SU-DHL-6 (cell line): ENCODE measurements around the gene MOCS1.

Experiments used
- H2AFZ ChIP-seq: fragments of 200-600 bp; sonication (generic); 2 replicates; pipeline ENCODE4 v1.6.1; 2014; ENCODE audit warnings: low read depth, mild to moderate bottlenecking, moderate library complexity, mixed read lengths, antibody characterized with exemption, low read length; ENCODE audit not compliant: severe bottlenecking
- H3F3A ChIP-seq: fragments of 200-600 bp; shearing (Covaris generic); 2 replicates; pipeline ENCODE4 v1.6.0; 2016; ENCODE audit warnings: antibody characterized with exemption, mild to moderate bottlenecking; ENCODE audit not compliant: insufficient read depth
- H3K27ac ChIP-seq: fragments of 200-600 bp; sonication (generic); 2 replicates; pipeline ENCODE4 v1.5.1; 2016; ENCODE audit warnings: low read depth, mild to moderate bottlenecking, low read length, moderate library complexity, mixed read lengths
- H3K27me3 ChIP-seq: fragments of 200-600 bp; sonication (generic), shearing (Covaris generic); 2 replicates; pipeline ENCODE4 v1.6.0; 2014; ENCODE audit warnings: mild to moderate bottlenecking, low read length
- H3K36me3 ChIP-seq: fragments of 200-600 bp; sonication (generic); 2 replicates; pipeline ENCODE4 v1.6.1; 2014; ENCODE audit warnings: mild to moderate bottlenecking, low read length, mixed read lengths
- H3K4me2 ChIP-seq: fragments of 300-600, 200-600 bp; shearing (Covaris generic), sonication (generic); 2 replicates; pipeline ENCODE4 v1.6.0; 2014; ENCODE audit warnings: low read length, low read depth, mild to moderate bottlenecking; ENCODE audit not compliant: poor library complexity, severe bottlenecking
- H3K4me3 ChIP-seq: fragments of 200-600 bp; sonication (generic); 2 replicates; pipeline ENCODE4 v1.5.1; 2014; ENCODE audit warnings: antibody characterized with exemption, low read length, mild to moderate bottlenecking, mixed read lengths; ENCODE audit not compliant: insufficient read depth, poor library complexity, severe bottlenecking
- H3K79me2 ChIP-seq: fragments of 200-600 bp; sonication (generic); 2 replicates; pipeline ENCODE4 v1.6.1; 2014; ENCODE audit warnings: mild to moderate bottlenecking, low read length, moderate library complexity; ENCODE audit not compliant: insufficient read depth
- H3K9ac ChIP-seq: fragments of 200-600 bp; sonication (generic); 2 replicates; pipeline ENCODE4 v1.7.0; 2014; ENCODE audit warnings: mild to moderate bottlenecking, low read length
- H3K9me2 ChIP-seq: fragments of 200-600 bp; sonication (generic); replicated peaks from 2 replicates; pipeline ENCODE4 v1.6.1; 2014; ENCODE audit warnings: low read length; ENCODE audit not compliant: insufficient read depth
- H3K9me3 ChIP-seq: fragments of 200-600 bp; sonication (generic); 2 replicates; pipeline ENCODE4 v1.6.1; 2014; ENCODE audit warnings: low read length, mixed read lengths; ENCODE audit not compliant: insufficient read depth
- H4K20me1 ChIP-seq: fragments of 200-600 bp; sonication (generic); 2 replicates; pipeline ENCODE4 v1.6.1; 2014; ENCODE audit warnings: low read depth, mild to moderate bottlenecking, antibody characterized with exemption, low read length, moderate library complexity, mixed read lengths
- EZH2phosphoT487 ChIP-seq: fragments of 200-600 bp; sonication (generic), shearing (Covaris generic); conservative IDR thresholded peaks from 2 replicates; pipeline ENCODE4 v1.6.1; 2018; ENCODE audit warnings: mild to moderate bottlenecking, antibody characterized with exemption, low read length, moderate library complexity, mixed read lengths
- TF ChIP-seq, protein P1 (sequence below): fragments of 200-600 bp; sonication (generic); IDR thresholded peaks from one replicate; pipeline ENCODE4 v1.5.1; 2017; ENCODE audit warnings: antibody characterized with exemption, mild to moderate bottlenecking, low read length, moderate library complexity; ENCODE audit not compliant: insufficient read depth, poor library complexity, severe bottlenecking

Gene MOCS1

DNA sequence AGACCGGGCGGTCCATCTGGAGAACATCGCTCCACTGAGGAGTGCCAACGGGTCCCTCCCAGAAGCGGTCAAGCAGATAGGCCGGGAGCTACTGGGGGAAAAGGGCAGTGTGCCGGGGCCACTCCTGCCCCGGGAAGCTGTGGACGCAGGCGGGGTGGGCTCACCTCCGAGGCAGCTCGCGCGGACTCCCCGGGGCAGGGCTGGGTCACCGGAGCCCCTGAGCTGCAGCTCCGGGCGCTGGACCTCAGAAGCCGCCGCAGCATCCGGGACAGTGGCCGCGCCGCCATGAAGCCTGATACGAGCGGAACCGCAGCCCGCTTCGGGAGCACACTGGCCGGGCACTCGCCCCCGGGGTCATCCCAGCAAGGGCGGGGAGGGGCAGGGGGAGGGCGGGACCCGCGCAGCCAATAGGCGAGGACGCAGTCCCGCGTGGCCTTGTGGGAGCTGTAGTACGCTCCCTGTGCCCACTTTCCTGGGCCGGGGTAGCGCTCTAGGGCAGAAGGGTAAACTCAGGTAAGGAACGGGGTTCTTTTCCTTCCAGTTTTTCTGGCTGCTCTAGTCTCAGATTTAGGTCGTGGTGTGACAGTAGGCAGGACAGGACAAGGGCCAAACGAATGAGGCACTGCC lies at the start of gene MOCS1:
Gene MOCS1, minus strand, starts transcription at position 332 of the 627 bp plus-strand sequence. Its CDS starts 45 bp downstream, at position 287.
- no peak within 1 kb of the TSS for H3K4me3 ChIP-seq
- H3K9ac ChIP-seq = no peak within 1 kb of the TSS
- H3K27ac ChIP-seq = no peak within 1 kb of the TSS
- no peak within 1 kb of the TSS for H2AFZ ChIP-seq
- H3K4me2 ChIP-seq = no peak within 1 kb of the TSS
- no peaks in the 10 kb centered on the region for H3K36me3 ChIP-seq
- no peaks in the 10 kb centered on the region for H3K79me2 ChIP-seq
- TF ChIP-seq, protein P1, sequence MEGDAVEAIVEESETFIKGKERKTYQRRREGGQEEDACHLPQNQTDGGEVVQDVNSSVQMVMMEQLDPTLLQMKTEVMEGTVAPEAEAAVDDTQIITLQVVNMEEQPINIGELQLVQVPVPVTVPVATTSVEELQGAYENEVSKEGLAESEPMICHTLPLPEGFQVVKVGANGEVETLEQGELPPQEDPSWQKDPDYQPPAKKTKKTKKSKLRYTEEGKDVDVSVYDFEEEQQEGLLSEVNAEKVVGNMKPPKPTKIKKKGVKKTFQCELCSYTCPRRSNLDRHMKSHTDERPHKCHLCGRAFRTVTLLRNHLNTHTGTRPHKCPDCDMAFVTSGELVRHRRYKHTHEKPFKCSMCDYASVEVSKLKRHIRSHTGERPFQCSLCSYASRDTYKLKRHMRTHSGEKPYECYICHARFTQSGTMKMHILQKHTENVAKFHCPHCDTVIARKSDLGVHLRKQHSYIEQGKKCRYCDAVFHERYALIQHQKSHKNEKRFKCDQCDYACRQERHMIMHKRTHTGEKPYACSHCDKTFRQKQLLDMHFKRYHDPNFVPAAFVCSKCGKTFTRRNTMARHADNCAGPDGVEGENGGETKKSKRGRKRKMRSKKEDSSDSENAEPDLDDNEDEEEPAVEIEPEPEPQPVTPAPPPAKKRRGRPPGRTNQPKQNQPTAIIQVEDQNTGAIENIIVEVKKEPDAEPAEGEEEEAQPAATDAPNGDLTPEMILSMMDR = no peak
- H3K27me3 ChIP-seq = no peaks in the 10 kb centered on the region
- H3K9me2 ChIP-seq = no peaks in the 10 kb centered on the region
- H3K9me3 ChIP-seq = no peaks in the 10 kb centered on the region
- H3F3A ChIP-seq = no peaks in the 10 kb centered on the region
- H4K20me1 ChIP-seq = no peaks in the 10 kb centered on the region

DNA sequence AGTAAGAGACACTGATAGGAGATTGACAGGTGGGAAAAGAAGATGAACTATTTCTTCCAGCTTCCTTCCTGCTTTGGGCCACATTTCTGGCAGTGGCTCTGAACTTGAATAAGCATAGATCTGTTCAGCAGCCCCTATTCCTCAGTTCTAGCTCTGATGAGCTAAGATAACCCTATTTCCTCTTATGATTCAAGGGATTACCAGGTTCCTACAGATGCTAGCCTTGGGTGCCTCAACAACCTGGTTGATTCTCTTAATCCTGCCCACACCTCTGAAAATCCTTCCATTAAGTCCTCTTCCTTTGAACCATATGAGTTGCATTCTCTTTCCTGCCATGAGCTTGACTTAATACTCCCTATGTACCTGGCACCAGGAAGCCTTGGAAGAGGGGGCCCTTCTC lies 49.8 kb upstream of the MOCS1 start:
- TF ChIP-seq, protein P1 = no peak
- TF ChIP-seq EZH2phosphoT487 = no peak

GRCh38 chr6:39983193-39983592 lies 48.9 kb upstream of the MOCS1 start:
- Histone ChIP-seq H3K4me2 (no peak overlapping the region), H3K79me2 (no peaks in the 10 kb centered on the region), H3K4me3 (no peak overlapping the region), H3F3A (no peaks in the 10 kb centered on the region), H2AFZ (no peak overlapping the region), H3K9me3 (no peaks in the 10 kb centered on the region), H3K27ac (no peak overlapping the region), H3K36me3 (no peaks in the 10 kb centered on the region), H3K9ac (no peak overlapping the region), H4K20me1 (no peaks in the 10 kb centered on the region), H3K27me3 (no peaks in the 10 kb centered on the region), H3K9me2 (no peaks in the 10 kb centered on the region)
- TF ChIP-seq, protein P1 = no peak
- TF ChIP-seq EZH2phosphoT487 = no peak

More for the DNA sequence above, 49.8 kb upstream of the MOCS1 start:
- H4K20me1 ChIP-seq = no peaks in the 10 kb centered on the region
- H3K9ac ChIP-seq = no peak overlapping the region
- no peak overlapping the region for H3K4me3 ChIP-seq
- no peaks in the 10 kb centered on the region for H3K27me3 ChIP-seq
- no peak overlapping the region for H2AFZ ChIP-seq
- no peak overlapping the region for H3K4me2 ChIP-seq
- H3K36me3 ChIP-seq = no peaks in the 10 kb centered on the region
- H3K79me2 ChIP-seq = no peaks in the 10 kb centered on the region
- no peak overlapping the region for H3K27ac ChIP-seq
- no peaks in the 10 kb centered on the region for H3F3A ChIP-seq
- no peaks in the 10 kb centered on the region for H3K9me3 ChIP-seq
- no peaks in the 10 kb centered on the region for H3K9me2 ChIP-seq
